HepG2 (cell line): ENCODE data around the gene APBB2. TPM values are rescaled to one million over a fixed set of nuclear protein-coding genes. Genes with fewer than 3 reads are reported as not detected.

ENCODE experiments used
- ADNP ChIP-seq: sonication (generic); formaldehyde crosslinking; IDR thresholded peaks from 2 replicates; pipeline ENCODE4 v1.4.0; 2020; ENCODE audit warnings: missing genetic modification reagents
- CSRNP1 ChIP-seq: sonication (generic); formaldehyde crosslinking; IDR thresholded peaks from 2 replicates; pipeline ENCODE4 v1.8.1; 2023; ENCODE audit warnings: mild to moderate bottlenecking, missing genetic modification reagents
- ETS1 ChIP-seq: sonication (generic); formaldehyde crosslinking; IDR thresholded peaks from 2 replicates; pipeline ENCODE4 v1.4.0; 2020; ENCODE audit warnings: missing genetic modification reagents
- GMEB1 ChIP-seq: sonication (generic); formaldehyde crosslinking; IDR thresholded peaks from 2 replicates; pipeline ENCODE4 v1.5.1; 2020; ENCODE audit warnings: missing genetic modification reagents, mild to moderate bottlenecking, borderline replicate concordance
- HDAC6 ChIP-seq: fragments of 200-600 bp; sonication (generic); IDR thresholded peaks from 2 replicates; pipeline ENCODE4 v1.7.0; 2017; ENCODE audit warnings: mild to moderate bottlenecking, antibody characterized with exemption, low read length, low read depth
- HIC2 ChIP-seq: sonication (generic); formaldehyde crosslinking; IDR thresholded peaks from 2 replicates; pipeline ENCODE4 v1.9.0; 2022; ENCODE audit warnings: low read depth, missing genetic modification reagents
- JDP2 ChIP-seq: sonication (generic); formaldehyde crosslinking; IDR thresholded peaks from 2 replicates; pipeline ENCODE4 v1.8.1; 2022; ENCODE audit warnings: missing genetic modification reagents, borderline replicate concordance
- JUND ChIP-seq: sonication (generic); formaldehyde crosslinking; IDR thresholded peaks from 2 replicates; pipeline ENCODE4 v1.8.0; 2022; ENCODE audit warnings: mild to moderate bottlenecking, missing genetic modification reagents
- RFX3 ChIP-seq: IDR thresholded peaks from 2 replicates; pipeline ENCODE4 v1.6.1; 2016; ENCODE audit warnings: missing biosample characterization, missing genetic modification reagents
- RNF2 ChIP-seq: fragments of 450-650 bp; conservative IDR thresholded peaks from 2 replicates; pipeline ENCODE4 v1.6.1; 2016; ENCODE audit warnings: low read depth
- SIN3B ChIP-seq: fragments of 150-350 bp; IDR thresholded peaks from 2 replicates; pipeline ENCODE4 v1.6.1; 2014; ENCODE audit warnings: low read length
- TAF1 ChIP-seq: sonication (generic); formaldehyde crosslinking; IDR thresholded peaks from 2 replicates; pipeline ENCODE4 v1.4.0; 2020; ENCODE audit warnings: missing genetic modification reagents
- TSC22D2 ChIP-seq: sonication (generic); formaldehyde crosslinking; IDR thresholded peaks from 2 replicates; pipeline ENCODE4 v1.5.1; 2020; ENCODE audit warnings: missing genetic modification reagents, mild to moderate bottlenecking, borderline replicate concordance
- ZNF33B ChIP-seq: sonication (generic); formaldehyde crosslinking; IDR thresholded peaks from 2 replicates; pipeline ENCODE4 v1.5.1; 2020; ENCODE audit warnings: mild to moderate bottlenecking, missing genetic modification reagents
- ZNF512 ChIP-seq: sonication (generic); formaldehyde crosslinking; IDR thresholded peaks from 2 replicates; pipeline ENCODE4 v1.4.0; 2020; ENCODE audit warnings: mild to moderate bottlenecking, missing genetic modification reagents
- ZNF543 ChIP-seq: sonication (generic); formaldehyde crosslinking; IDR thresholded peaks from 2 replicates; pipeline ENCODE4 v1.4.0; 2020; ENCODE audit warnings: mild to moderate bottlenecking, missing genetic modification reagents
- ZNF740 ChIP-seq: sonication (generic); formaldehyde crosslinking; IDR thresholded peaks from 2 replicates; pipeline ENCODE4 v1.4.0; 2020; ENCODE audit warnings: missing genetic modification reagents
- ZNF800 ChIP-seq: sonication (generic); formaldehyde crosslinking; IDR thresholded peaks from 2 replicates; pipeline ENCODE4 v1.4.0; 2020; ENCODE audit warnings: missing genetic modification reagents
- ZNF816 ChIP-seq: sonication (generic); formaldehyde crosslinking; IDR thresholded peaks from 2 replicates; pipeline ENCODE4 v1.8.0; 2022; ENCODE audit warnings: missing genetic modification reagents, mild to moderate bottlenecking, borderline replicate concordance
- polyA plus RNA-seq, 8 experiments: library from polyadenylated mRNA; depleted of rRNA in 3 of 8; stranded (reverse) in 7 of 8; unstranded in 1 of 8; fragments of >200 nt; fragmentation: Illumina TruSeq in 4 of 8; extraction: Trizol in 4 of 8; gene quantifications; 2 replicates each; pipeline versions ENCODE4 v1.2.1 to v1.2.3, GENCODE V29; 2011 to 2016; ENCODE audit warnings: low read depth in 4 of 8, missing spikeins in 1 of 8, mixed read lengths in 1 of 8; ENCODE audit not compliant: insufficient read depth in 1 of 8
- total RNA-seq, 5 experiments: library from RNA; depleted of rRNA; stranded (reverse); fragments of >200 nt; fragmentation: Illumina TruSeq; extraction: Trizol; gene quantifications; 2 replicates each; pipeline ENCODE4 v1.2.3, GENCODE V29; 2016; ENCODE audit warnings: low read depth in 1 of 5

APBB2 gene
- total and polyA plus RNA-seq, 2 of the 13 experiments (the other 11 are each of a cell fraction or from before 2014, with no cell fraction given), result 11.7 to 17.0 TPM

GRCh38 chr4:41132055-41132683, 82.2 kb downstream of the APBB2 start (continued):
- no peak for TF ChIP-seq ZNF800 (CRISPR knock-in tag)
- no peak for TF ChIP-seq GMEB1
- no peak for TF ChIP-seq SIN3B
- no peak for TF ChIP-seq CSRNP1 (CRISPR knock-in tag)
- no peak for TF ChIP-seq RNF2
- no peak for TF ChIP-seq ZNF816 (CRISPR knock-in tag)
- peak; percentile 82; the same call in 1 of the 2 replicates for TF ChIP-seq TSC22D2 (CRISPR knock-in tag)
- no peak for TF ChIP-seq JDP2
- TF ChIP-seq ZNF740 (CRISPR knock-in tag), result no peak
- TF ChIP-seq ZNF543 (CRISPR knock-in tag), result peak; percentile 62; the same call in 1 of the 2 replicates
- TF ChIP-seq ZNF33B (CRISPR knock-in tag), result no peak
- no peak for TF ChIP-seq HIC2 (CRISPR knock-in tag)
- TF ChIP-seq ETS1, result no peak
- no peak for TF ChIP-seq TAF1 (CRISPR knock-in tag)
- no peak for TF ChIP-seq ADNP (CRISPR knock-in tag)
- TF ChIP-seq JUND (CRISPR knock-in tag), result no peak
- TF ChIP-seq RFX3 (CRISPR knock-in tag), result no peak
- TF ChIP-seq HDAC6, result no peak
- no peak for TF ChIP-seq ZNF512
